Measurements from ENCODE around the gene ARHGAP31.
"Not testable (repeated sequence)": the region's sequence is repeated elsewhere in the genome, so short reads cannot be mapped to it uniquely, and the experiment has no call there.

ARHGAP31 gene

DNA sequence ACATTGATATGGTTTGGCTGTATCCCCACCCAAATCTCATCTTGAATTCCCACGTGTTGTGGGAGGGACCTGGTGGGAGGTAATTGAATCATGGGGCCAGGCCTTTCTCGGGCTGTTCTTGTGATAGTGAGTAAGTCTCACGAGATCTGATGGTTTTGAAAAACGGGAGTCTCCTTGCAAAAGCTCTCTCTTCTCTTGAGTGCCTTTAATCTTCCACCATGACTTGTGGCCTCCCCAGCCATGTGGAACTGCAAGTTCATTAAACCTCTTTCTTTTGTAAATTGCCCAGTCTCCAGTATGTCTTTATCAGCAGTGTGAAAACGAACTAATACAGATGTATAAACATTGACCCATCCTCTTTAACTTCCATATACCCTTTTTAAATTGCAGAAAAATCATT lies 26.6 kb downstream of the ARHGAP31 start:
- not testable (repeated sequence) for DNase-seq

DNA sequence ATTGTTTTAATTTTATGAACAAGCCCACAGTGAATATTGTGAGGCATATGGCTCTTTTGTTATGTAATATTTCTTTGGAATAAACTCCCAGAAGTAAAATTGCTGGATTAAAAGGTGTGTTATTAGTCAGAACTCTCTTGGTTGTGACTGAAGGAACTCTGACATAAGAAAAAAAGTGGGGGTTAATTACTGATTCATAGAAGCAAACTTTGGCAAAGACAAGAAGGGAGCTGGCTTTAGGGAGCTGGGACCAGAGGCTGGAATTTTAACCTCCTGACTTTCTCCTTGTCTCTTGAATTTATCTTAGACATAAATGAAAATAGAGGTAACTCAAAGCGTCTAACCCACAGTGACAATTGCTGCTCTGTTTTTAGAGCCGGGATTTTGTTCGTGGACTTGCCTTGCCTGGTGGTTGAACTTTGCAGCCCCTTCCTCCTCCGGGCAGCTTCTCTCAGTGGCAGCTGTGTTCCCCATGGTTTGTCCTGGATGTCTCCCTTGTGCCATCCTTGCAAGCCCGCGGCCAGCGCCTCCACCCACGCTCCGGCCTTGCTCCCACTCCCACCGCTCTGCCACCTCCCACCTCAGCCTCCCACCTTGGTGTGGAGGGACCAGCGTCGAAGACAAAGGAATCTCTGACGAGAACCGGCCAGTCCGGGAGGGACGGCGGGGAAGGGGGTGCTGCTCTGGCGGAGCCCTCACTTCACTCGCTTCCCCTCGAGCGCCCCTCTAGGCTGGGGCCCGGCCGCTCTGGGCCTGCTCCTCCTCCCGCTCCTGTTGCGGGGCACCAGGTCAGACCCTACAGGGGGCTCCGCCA lies 28.0 kb downstream of the ARHGAP31 start:
- DNase-seq: no peak

DNA sequence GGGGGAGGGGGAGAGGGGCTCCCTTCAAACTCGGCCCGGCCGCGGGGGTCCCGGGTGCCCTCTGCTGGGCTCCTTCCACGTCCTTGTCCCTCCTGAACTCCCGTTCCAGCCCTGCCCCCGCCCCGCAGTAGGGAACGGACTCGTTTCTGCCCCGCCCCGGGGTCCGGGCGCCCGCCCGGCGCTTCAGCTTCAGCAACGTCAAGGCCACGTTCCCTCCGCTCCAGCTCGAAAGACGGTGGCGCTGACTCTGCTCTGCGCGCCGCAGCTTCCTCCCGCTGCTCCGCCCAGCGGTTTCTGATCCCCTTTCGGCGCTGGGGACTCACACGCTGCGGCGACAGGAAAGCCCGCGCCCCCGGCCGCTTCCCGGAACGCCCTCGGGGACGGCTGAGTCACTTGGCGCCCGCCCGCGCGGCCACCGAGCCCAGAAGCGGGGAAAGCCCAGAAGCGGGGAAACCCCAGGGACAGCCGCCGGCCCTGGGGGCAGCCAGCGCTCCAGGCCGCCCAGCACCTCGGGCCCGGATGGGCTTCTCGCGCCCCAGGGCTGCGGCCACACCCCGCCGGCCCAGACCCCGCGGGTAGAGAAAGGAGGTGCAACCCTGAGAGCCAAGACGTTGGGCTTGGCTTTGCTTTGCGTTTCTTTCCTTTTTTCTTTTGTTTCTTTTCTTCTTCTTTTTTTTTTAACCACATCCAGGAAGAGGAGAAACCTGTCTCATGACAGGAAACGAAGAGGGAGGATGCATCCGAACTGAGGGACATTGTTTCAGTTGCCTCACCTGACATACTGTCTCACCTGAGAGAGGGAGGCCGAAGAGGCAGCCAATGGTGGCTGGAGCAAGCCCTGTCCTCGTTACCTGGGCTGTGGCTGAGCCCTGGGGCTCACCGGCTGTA lies 28.9 kb downstream of the ARHGAP31 start:
- DNase-seq: peak; percentile 78 to 95 (median 93)

DNA sequence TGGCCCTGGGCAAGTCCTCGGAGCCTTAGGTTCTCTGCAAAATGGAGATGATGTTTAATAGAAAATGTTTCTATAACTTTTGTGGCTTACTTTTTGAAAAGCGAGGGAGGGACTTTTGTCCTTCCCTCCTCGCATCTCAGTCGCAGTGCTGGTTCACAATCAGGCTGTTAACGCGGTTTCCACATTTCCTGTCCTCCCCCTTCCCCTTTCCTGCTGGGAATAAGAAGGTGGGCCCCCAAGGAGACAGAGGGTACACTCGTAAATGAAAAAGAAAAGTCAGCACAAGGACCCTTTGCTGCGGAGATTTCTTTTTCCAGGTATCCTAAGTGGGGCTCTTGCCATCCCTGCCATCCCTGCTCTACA lies 29.5 kb downstream of the ARHGAP31 start:
- DNase-seq: no peak

DNA sequence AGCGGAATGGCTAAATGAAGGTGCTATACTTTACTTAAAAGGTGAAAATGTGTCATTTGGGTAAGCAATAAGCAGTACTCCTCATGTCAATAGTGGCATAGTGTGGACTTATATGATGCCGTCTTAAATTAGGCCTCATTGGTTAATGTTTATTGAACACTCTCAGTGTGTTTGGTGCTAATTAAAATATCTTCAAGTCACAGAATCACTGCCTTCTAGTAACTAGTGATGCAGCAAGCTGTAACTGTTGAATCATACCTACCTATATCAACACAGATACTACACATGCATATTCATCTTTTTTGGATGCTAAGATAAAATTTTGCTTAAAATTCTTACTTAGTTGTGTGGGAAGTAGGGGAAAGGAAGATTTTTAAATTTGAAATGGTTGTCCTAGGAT lies 30.7 kb downstream of the ARHGAP31 start:
- no peak for DNase-seq

DNA sequence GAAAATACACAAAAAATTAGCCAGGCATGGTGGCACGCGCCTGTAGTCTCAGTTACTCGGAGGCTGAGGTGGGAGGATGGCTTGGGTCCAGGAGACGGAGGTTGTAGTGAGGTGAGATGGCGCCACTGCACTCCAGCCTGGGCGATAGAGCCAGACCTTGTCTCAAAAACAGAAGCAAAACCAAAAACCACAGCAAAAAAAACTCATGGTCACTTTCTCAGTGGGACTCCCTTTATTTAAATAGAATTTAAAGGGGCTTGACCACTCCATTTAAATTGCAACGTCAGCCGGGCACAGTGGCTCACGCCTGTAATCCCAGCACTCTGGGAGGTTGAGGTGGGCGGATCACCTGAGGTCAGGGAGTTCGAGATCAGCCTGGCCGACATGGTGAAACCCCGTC lies 32.8 kb downstream of the ARHGAP31 start:
- no peak for DNase-seq

DNA sequence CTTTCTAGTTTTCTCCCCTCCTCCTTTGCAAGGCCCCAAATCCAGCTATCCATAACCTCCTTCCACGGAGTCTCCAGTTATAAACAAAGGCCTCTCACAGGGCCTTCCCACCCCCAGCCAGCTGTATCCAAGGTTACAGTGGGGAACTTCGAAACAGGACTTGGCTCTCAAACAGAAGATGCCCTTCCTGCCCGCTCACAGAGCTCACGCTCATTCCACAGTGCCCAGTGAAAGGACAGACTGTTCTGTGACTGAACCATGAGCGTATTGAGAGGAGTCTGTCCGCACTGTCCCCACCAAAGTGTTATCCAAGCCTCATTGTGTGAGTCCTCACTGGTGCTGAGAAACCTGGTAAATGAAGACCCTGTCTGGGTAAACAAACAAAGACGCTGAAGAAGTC lies 35.4 kb downstream of the ARHGAP31 start:
- DNase-seq: no peak

DNA sequence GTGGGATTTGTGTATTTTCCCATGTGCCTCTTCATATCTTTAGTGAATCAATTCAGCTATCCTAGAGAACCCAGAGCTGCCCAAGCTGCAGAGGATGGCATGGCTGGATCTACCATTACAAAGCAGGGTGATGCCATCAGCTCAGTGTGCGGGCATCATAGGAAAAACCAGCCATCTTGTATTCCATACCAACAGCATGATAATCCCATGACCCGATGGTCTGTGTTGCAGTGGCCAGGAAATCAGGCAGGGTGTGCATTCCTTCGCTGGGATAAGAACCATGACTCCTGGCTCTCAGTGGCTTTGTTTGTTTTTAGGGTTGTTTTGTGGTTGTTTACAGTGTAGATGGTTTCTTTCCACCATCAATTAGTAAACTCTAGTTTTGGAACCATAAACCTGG lies 36.0 kb downstream of the ARHGAP31 start:
- DNase-seq: no peak

DNA sequence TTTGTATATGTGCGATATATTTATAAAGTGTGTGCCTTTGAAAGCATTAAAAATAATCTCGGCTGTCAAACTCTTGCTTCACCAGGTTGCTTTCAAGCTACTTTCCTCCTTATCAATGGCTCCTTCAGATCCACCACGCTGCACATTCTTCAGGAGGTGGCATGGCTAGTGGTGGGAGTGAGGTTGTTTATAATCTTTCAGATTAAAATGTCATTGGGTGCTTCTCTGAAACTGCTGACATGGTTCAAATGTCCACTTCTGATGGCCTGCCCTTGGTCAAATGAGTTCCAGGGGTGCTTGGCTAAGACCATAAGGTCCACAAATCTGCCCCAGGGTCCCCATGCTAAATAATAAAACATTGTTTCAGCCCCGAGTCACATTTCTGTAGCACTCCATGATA lies 36.7 kb downstream of the ARHGAP31 start:
- no peak for DNase-seq

DNA sequence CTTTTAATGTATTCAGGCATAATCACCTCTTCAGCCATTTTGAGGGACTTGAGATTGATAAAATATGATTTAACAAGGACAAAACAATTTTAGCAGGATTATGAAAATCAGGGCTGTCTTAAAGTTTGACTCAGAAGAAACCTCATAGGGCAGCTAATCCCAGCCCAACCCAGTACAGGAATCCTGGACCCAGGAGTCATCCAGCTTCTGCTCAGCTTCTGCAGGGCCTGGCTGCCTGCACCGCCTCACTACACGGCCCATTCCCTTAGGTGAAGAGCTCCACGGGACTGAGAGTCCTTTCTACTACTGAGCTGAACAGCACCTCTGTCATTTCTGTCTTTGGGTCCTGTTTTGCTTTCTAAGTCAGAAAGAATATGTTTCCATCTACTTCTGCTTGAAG lies 37.5 kb downstream of the ARHGAP31 start:
- no peak for DNase-seq

DNA sequence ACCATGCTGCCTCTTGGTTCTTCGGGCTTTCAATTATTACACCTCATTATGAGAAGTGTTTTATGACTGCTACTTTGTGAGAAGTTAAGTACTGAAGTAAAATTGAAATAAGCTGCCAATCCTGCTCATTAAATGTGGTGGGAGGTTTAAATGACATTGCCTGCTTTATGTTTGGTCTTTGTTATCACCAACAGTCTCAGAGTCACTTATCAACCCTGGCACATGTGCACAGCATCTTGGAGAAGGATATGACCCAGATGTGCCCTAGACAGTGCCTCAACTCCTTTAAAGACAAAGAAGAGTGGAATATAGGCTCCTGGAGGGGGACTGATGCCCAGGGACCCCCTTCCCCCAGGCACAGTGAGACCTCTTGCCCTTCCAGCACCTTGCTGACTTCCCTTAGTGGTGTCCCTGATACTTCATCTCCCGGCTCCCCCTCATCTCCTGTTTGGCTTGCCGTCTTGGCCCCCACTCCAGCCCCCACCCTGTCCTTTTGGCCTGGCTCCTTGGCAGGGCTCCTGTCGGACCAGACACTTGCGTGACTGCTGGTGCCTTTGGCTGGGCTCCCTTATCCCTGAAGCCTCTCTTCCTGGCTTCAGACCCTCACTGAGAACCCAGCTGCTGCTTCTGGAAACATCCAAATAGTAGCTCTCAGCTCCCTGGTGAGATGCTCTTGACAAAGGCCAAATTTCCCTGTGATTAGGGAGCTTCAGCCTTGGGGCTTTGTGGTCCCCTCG lies 39.8 kb downstream of the ARHGAP31 start:
- no peak for DNase-seq

DNA sequence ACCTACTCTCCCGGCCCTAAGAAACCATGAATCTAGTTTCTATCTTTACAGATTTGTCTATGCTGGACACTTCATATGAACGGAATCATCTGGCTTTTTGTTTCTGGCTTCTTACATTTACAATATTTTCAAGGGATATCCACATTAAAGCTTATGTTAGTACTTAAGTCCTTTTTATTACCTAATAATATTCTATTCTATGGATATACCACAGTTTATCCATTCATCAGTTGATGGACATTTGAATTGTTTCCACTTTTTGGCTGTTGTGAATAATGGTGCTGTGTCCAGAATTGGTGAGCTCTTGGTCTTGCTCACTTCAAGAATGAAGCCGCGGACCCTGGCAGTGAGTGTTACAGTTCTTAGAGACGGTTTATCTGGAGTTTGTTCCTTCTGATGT lies 42.6 kb downstream of the ARHGAP31 start:
- no peak for DNase-seq

DNA sequence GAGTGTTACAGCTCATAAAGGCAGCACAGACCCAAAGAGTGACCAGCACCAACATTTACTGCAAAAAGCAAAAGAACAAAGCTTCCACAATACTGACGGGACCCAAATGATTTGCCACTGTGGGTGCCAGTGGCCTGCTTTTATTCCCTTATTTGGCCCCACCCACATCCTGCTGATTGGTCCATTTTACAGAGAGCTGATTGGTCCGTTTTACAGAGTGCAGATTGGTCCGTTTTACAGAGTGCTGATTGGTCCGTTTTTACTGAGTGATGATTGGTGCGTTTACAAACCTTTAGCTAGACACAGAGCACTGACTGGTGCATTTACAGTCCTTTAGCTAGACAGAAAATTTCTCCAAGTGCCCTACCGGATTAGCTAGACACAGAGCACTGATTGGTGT lies 43.2 kb downstream of the ARHGAP31 start:
- DNase-seq: not testable (repeated sequence)

DNA sequence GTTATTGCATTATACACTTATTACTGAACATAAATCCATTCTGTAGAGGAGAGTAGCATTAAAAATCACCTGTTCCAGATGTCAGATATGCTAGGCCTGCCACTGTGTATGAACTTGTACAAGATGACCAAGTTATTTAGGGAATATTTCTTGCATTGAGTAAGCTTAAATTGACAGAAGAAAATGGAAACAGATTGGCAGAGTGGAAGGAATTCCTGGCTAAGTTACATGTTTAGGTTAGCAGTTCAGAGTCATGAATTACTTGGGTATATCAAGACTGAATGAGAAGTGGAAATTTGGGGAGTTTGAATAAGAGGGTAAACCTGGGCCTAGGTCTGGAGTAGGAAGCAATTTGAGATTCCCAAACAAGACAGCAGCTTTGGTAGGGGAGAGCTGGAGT lies 44.6 kb downstream of the ARHGAP31 start:
- no peak for DNase-seq

DNA sequence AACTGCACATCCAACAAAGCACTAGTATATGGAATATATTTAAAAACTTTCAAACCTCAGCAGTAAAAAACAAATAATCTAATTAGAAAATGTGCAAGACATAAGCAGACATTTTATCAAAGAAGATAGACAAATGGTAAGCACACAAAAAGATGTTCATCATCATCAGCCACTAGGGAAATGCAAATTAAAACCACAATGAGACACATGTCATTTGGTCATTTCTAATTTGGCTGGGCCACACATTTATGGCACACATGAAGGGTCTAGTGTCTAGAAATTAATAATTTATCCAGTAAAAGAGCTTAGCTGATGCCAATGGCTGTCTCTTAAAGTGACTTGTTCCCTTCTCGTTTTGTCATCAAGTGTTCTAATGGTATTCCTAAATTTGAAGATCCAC lies 45.8 kb downstream of the ARHGAP31 start:
- no peak for DNase-seq

DNA sequence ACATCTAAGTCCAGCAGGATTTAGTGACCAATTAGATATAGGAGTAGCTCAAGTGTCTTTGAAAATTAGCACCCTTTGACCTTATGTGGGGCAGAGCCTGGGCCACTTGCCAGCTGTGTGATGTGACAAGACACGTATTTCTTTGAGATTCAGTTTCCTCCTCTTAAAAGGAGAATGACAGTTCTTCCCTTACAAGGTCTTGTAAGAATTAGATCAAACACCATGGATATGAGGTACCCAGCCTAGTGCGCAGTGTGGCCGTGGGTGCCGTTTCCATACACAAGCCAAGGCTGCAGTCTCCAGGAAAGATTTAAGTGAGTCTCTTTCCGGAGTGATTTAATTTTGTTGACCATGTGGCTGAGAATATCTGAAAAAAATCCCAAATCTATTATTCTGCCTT lies 46.3 kb downstream of the ARHGAP31 start:
- DNase-seq: no peak

DNA sequence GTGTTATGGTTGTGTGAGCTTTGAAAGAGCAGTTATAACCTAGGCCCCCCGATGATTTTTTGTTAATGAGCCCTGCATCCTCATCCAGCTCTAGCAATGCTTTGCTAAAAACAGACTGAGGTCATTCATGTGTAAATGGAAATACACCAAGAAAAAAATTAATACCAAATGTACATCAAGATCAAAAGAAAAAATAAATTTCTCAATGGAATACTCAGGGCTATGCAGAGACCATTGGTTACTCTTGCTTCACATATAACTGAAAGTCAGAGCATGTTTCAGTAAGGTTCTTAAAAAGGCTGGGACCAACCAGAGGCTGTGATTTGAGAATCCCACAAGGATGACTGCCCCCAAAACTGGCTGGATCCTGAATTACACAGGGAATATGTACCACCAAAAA lies 48.0 kb downstream of the ARHGAP31 start:
- DNase-seq: no peak

DNA sequence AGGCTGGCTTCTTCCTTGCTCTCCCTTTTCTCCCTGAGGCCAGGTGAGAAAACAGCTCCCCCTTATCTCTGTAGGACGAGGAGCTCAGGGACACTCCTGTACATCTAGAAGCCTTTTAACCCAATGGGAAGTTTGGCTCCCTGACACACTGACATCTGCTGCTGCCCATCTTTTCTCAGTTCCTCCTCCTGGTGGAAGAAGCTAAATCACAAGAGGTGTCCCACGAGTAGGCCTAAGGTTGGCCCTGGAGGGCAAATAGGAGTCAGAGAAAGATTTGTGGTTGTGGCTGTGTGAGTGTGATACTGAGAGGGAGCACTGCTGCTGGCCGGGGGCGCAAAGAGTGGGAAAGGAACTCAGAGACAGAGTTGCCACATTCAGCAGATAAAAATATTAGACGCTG lies 49.5 kb downstream of the ARHGAP31 start:
- no peak for DNase-seq

DNA sequence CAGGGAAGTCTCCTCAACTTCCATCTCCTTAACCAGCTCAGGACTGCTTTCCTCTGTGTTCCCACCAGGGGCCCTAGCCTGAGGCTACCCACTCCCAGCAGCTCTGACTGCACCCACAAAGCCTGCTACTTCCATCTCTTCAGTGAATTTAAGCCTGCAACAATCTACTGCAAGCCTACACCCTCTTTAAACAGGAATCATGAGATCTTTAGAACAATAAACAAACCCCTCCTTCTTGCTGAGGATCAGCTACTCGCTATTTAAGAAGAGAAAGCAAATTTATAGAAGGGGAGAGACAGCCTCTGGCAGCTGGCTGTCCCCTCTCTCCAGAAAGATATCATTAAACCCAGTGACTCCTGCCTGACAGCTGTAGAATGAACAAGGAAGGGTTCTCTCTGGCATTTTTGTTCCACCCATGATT lies 51.9 kb downstream of the ARHGAP31 start:
- no peak for DNase-seq

DNA sequence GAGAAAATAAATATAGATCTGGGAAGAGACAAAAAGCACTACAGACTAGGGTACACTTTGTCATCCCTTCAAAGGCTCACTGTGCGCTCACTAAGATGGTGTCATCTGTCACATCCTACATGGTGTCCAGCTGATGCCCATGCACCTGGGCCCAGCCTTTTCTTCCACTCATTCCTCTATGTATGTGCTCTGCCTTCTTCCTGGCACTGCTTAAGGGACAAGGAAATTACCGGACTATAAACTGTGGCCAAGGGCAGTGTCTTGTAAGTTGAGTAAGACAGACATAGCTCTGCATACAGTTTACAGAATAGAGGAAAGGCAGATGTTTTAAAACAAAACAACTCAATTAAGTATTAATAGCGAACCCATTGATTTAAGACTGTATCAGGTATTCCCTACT lies 52.9 kb downstream of the ARHGAP31 start:
- no peak for DNase-seq

DNA sequence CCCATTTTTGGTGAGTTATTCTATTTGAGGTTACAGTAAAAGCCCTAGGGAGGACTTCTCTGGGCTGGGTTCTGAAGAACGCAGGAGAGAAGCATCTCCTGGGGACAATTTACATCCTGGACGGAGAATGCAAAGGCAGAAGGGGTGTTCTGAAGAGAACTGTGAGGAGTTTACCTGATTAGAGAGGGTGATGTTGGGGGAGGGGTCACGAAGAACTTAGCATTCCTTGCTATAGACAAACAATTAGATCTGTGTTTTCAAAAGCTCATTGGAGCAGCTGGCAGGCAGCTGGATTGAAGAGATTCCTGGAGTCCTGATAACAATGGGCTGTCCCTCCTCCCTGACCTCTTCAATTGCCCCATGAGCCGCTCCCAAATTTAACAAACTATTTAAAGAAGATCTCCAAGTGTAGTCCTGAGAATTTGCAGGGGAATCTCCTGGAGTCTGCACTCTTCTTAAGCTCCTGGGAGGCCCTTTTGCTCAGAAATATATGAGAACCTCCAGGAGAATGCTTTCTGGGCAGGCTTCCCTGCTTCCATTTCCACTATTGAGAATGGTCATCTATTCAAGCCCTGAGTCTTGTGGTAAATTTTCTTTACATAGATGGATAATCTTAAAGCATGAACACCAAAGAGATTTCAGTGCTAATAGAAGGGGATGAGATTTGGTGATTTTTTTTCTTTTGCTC lies 55.3 kb downstream of the ARHGAP31 start:
- DNase-seq: no peak

DNA sequence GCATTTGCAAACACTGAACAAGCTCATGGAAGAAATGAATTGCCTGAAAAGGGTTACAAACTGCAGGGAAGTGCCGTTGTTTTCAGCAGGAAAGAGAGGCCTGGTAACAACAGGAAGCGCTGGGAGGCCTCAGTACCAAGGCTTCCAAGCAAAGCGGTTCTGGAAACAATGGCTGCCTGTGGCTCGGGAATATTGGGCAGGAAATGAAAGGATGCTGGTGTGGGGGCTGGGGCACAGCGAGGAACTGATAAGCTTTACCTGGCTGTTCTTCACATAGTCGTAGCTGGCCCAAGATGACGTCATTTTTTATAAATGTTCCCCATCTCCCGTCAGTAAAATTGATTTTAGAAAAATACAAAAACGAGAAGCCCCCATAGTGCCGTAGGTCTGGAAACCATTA lies 55.9 kb downstream of the ARHGAP31 start:
- no peak for DNase-seq

DNA sequence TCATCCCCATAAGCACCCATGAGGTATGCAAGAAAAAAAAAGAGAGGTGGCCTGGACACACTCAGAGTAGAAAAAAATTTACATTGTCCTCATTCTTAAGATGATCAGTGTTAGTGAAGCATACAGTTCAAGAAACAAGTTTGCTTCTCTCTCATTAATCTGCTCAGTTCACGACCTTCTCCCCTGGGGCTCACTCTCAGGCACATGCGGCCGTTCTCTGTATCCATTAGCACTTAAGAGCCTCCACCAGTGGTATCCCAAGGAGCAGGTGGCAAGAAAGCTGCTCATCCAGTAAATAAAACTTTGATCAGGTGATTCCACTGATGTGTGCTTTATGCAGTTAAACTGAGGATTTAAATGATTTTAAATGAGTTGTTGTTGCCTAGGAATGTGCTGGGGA lies 57.4 kb downstream of the ARHGAP31 start:
- no peak for DNase-seq
